Left ventricle myocardium superior (tissue), 1 donor: ENCODE data around the gene LYZL4. TPM values are rescaled to one million over a fixed set of nuclear protein-coding genes. Genes with fewer than 3 reads are reported as not detected.

Source experiments
- ATAC-seq: fragments of 200-7000 bp; cut with Tn5 transposase; one replicate; pipeline ENCODE4 v1.9.1; 2020; ENCODE audit warnings: mild to moderate bottlenecking, moderate library complexity
- DNase-seq: peaks from one replicate; pipeline ENCODE4 v3.0.0-alpha.2; 2020
- intact Hi-C: fragments of 100-400 bp; cut with micrococcal nuclease; formaldehyde crosslinking; loops from one replicate; pipeline ENCODE4 v1.11.0; 2022
- long read RNA-seq: library from polyadenylated mRNA; unstranded; transcript quantifications from one replicate; pipeline ENCODE4 v2.0.0, GENCODE V29; 2021
- total RNA-seq: library from RNA; stranded (reverse); fragmentation: NEBNext Ultra II Directional; extraction: Animal tissue kit (Norgen Biotek cat#: 25700); gene quantifications from one replicate; pipeline ENCODE4 v1.2.1, GENCODE V29; 2021
- donor health status: DM: no; HTN: yes; CAD: no; lungs with severe emphysema.

LYZL4 gene
- total RNA-seq = not detected
- long read RNA-seq = 0 reads

GRCh38 chr3:42410370-42411131 lies at the start of gene LYZL4:
TSS of gene LYZL4 (minus strand) at chr3:42410610. CDS start at chr3:42407251, 3,359 bp downstream.
- ATAC-seq = no peak
- intact Hi-C loops = no loop called here
- DNase-seq = no peak

GRCh38 chr3:42459151-42459550 lies 48.7 kb upstream of the LYZL4 start:
- no peak for ATAC-seq
- intact Hi-C loops = no loop called here
- no peak for DNase-seq

DNA sequence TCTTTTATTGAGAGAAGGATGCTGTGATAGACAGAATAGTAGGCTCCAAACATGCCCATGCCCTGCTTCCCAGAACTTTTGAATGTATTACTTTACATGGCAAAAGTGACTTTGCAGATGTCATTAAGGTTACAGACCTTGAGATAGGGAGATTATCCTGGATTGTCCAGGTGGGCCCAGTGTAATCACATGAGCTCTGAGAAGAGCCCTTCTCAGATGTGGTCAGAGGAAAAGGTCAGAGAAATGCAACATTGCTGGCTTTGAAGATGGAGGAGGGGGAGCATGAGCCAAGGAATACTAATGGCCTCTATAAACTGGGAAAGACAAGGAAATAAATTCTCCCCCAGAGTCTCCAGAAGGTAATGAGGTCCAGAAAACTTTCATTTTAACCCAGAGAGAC lies 45.8 kb upstream of the LYZL4 start:
- intact Hi-C loops = no loop called here
- no peak for DNase-seq
- no peak for ATAC-seq

DNA sequence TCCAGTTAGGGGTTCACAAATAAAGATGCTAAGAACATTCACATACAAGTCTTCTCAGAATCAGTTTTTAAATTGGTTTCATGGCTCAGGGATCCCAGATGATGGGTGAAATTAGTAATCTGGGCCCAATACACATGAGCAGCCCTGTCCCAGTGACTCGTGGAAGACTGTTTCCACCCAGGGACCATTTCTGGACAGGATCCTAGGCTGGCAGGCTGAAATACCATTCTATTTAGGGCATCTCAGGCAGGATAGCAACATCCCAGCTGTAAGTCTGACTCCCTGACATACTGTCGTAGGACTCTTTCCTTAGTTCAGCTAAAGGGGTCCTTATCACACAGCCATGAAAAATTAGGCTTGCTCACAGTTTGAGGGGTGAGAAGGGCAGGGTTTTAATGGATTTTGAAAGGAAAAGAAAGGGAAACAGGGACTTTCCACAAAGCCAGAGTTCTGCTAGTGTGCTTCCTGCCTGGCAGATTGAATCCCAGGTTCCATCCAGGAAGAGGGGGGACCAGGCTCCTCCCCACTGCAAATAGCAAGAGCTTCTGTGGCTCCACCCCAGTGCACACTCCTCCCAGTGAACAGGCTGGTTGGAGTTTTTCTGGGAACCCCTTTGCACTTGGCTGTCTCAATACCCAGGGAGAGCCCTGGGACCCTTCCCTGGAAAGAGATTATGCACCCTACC lies 41.3 kb upstream of the LYZL4 start:
- DNase-seq (peak; percentile 32), ATAC-seq (peak; percentile 97)
- intact Hi-C loops = no loop called here

DNA sequence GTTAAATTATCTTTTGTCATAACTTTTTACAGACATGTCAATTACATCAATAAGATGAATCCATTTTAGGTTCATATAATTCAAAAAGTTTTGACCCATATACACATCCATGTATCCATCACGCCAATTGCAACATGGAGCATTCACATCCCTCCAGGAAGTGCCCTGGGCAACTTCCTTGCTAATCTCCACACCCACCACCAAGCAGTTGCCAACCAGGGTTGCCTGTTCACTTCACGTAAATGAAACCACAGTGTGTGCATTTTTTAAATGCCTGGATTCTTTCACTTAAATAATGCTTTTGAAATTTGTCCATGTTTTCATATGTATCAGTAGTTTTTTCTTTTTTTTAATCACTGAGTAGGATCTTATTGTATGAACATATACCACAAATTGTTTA lies 40.7 kb upstream of the LYZL4 start:
- no peak for ATAC-seq
- intact Hi-C loops = no loop called here
- DNase-seq = no peak

GRCh38 chr3:42450567-42450966 lies 40.2 kb upstream of the LYZL4 start:
- intact Hi-C loops = no loop called here
- ATAC-seq = no peak
- DNase-seq = no peak

GRCh38 chr3:42447481-42447880 lies 37.1 kb upstream of the LYZL4 start:
- intact Hi-C loops = loop anchor here (10.0 kb wide), 1 partner anchor 213 kb away; no protein-coding TSS in a partner anchor
- DNase-seq (no peak), ATAC-seq (no peak)

DNA sequence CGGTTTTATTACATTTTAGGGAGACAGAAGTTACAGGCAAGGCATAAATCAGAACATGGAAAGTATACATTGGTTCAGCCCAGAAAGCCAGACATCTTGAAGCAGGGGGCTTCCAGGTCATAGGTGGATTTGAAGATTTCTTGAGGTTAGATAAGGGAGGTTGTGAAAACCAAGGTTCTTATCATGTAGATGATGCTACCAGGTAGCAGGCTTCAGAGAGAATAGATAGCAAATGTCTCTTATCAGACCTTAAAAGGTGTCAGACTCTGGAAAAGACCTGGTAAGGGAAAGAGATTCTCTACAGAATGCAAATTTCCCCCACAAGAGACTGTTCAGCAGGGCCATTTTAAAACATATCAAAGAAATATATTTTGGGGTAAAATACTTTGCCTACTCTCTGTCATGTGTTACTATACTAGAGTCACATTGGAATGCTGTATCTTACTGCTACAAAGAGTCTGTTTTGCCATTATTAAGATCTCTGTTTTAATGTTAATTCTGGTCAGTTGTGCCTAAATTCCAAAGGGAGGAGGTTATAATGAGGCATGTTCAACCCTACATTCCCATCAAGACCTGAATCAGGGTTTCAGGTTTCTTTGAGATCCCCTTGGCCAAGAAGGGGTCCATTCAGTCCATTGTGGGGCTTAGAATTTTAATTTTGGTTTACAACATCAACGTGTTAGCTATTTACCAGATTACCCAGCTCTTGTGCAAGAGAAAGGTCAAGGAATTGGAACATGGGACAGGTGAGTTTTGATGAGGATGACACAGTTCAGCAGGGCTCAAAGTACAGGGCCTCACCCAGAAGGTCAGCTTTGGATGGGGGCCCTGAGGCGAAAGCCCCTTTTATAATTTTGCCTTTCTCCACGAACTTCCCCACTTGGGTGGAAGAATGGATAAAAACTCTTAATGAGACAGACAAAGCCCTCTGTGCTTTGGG lies 36.0 kb upstream of the LYZL4 start:
- intact Hi-C loops = loop anchor here (10.0 kb wide), 1 partner anchor 212 kb away; no protein-coding TSS in a partner anchor
- no peak for ATAC-seq
- no peak for DNase-seq

- intact Hi-C loops = loop anchor here (5.0 to 10.0 kb wide), 2 partner anchors 209 to 552 kb away; no protein-coding TSS in a partner anchor
- peak; percentile 87 for DNase-seq
- ATAC-seq = peak; percentile 96
Measured at GRCh38 chr3:42443819-42444436, 33.5 kb upstream of the LYZL4 start.

DNA sequence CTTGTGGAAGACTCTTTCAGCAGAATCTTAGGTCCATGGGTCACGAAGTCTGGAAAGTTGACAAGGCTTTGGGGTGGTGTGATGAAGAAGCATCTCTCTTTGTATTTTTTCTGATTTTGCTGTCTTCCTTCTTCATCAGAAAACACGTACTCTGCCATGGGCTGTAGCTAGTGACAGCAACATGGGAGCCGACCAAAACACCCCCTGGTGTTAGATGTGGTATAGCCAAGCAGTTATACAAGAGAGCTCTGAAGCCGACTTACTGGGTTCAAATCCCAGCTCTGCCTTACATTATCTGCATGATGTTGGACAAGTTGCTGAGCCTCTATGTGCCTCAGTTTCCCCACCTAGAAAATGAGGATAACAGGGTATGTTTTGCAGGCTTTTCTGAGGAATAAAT lies 32.9 kb upstream of the LYZL4 start:
- ATAC-seq (no peak), DNase-seq (no peak)
- intact Hi-C loops = loop anchor here (5.0 to 10.0 kb wide), 2 partner anchors 208 to 551 kb away; no protein-coding TSS in a partner anchor

DNA sequence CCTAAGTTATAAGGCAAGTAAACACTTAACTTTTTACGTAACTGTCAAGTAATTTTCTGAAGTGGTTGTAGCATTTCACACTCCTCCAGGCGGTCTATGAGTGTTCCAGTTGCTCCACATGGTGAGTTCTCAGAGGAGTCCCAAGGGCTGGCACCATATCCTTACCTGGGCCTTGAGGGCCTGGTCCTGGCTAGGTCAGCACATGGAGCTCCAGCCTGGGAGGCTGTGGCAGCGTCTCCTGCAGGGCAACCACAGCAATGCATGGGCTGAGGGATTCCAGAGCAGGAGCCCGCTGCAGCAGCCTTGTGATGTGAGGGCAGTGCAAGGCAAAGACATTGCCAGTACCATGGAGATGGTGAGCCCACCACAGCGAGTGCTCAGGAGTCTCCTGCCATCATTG lies 32.2 kb upstream of the LYZL4 start:
- ATAC-seq = no peak
- DNase-seq = no peak
- intact Hi-C loops = loop anchor here (5.0 to 10.0 kb wide), 2 partner anchors 208 to 550 kb away; no protein-coding TSS in a partner anchor

- no peak for ATAC-seq
- intact Hi-C loops = loop anchor here (5.0 to 10.0 kb wide), 2 partner anchors 207 to 549 kb away; no protein-coding TSS in a partner anchor
- no peak for DNase-seq
Measured at GRCh38 chr3:42441791-42442190, 31.4 kb upstream of the LYZL4 start.

- intact Hi-C loops = loop anchor here (5.0 to 10.0 kb wide), 2 partner anchors 206 to 549 kb away; no protein-coding TSS in a partner anchor
- no peak for DNase-seq
- no peak for ATAC-seq
Measured at GRCh38 chr3:42440924-42441323, 30.5 kb upstream of the LYZL4 start.

- intact Hi-C loops = loop anchor here (5.0 to 10.0 kb wide), 2 partner anchors 205 to 547 kb away; no protein-coding TSS in a partner anchor
- DNase-seq = no peak
- no peak for ATAC-seq
Measured at GRCh38 chr3:42439261-42440115, 29.1 kb upstream of the LYZL4 start.

DNA sequence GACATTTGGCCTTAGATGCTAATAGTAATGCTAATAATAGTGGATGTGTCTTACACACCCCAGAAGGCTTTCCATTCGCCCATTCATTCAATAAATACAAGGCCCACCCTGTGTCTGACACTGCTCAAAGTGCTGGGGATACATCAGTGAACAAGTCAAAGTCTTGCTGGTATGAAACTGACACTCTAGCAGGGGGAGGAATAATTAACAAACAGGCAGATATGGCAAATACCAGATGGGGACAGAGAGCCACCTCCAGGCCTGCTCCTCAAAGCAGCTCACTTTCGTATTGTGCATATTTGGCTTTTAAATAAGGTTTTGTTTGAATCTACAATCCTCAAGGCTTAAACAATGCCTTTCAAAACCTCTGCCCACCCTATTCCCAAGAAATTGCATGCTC lies 28.3 kb upstream of the LYZL4 start:
- no peak for ATAC-seq
- no peak for DNase-seq
- intact Hi-C loops = no loop called here

- DNase-seq (no peak), ATAC-seq (no peak)
- intact Hi-C loops = no loop called here
Measured at GRCh38 chr3:42438193-42438592, 27.8 kb upstream of the LYZL4 start.

- intact Hi-C loops = no loop called here
- ATAC-seq (no peak), DNase-seq (no peak)
Measured at GRCh38 chr3:42434777-42435380, 24.5 kb upstream of the LYZL4 start.
